ENCODE measurements around the gene MIS18A.

Gene MIS18A

GRCh38 chr21:32249511-32250280 lies 29.2 kb downstream of the MIS18A start:
- DNase-seq: no peak

DNA sequence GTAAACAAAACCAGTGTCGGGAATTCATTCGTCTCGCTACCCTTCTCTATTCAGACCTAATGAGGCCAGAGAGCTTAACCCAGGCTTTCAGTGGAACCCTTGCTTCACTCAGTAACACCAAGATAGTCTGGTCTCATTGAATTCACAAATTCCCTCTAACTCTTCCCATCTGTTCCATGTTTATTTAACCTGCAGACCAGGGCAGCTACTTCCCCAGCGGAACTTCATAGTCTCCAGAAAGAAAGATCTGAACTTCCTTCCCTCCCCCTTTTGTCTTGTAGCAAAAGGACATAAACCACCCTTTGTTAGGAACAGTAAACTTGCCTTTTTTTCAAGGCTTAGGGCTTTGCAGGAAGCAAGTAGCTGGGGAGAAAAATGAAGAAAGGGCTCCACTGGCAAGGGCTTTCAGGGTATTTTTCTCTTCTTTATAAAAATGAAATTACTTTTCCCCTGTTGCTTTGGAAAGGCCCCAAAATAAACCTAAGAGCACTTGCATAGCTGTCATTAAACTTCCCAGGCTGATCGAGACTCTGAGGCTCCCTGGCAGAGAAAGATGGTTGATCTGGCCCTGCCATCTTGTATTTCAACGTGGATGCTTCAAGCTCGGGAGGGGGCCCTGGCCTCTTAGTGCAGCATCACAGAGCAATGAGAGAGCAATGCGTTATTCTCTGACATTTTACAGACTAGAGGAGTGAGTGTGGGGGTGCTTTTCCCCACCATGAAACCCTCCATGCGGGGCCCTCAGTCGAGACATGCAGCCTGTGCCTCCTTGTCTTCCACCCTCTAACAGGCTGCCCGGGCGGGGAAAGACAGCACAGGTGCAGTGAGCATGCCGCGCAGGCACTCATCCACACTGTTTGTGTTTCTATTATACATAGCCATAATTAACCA lies 30.0 kb downstream of the MIS18A start:
- no peak for DNase-seq

DNA sequence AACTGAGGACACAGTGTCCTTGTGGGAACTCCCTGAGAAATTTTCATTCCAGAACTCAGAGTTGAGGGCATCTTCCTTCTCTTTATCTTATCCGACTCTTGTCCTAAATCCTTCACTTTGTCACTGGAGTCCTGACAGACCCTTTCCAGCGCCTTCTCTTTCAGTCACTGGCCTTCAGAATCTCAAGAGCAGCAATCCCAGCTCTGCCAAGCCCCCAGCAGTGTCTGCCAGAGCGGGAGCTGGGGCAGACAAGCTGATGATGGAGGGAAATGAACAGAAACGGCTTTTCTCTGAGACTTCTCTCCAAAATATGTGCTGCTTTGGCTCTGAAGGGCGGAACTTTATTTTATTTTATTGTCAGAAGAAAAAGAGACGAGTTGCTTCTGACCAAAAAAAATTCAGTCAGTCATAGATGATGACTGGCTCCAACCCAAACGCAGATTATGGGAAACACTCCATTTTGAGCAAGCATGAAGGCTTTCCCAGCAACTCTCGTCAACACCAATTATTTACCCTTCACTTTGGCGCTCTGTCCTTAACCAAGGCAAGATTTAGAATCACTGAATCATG lies 32.2 kb downstream of the MIS18A start:
- no peak for DNase-seq

- DNase-seq: no peak
Observed at GRCh38 chr21:32245971-32246370, 32.9 kb downstream of the MIS18A start.

- no peak for DNase-seq
Observed at GRCh38 chr21:32240851-32241687, 37.8 kb downstream of the MIS18A start.

DNA sequence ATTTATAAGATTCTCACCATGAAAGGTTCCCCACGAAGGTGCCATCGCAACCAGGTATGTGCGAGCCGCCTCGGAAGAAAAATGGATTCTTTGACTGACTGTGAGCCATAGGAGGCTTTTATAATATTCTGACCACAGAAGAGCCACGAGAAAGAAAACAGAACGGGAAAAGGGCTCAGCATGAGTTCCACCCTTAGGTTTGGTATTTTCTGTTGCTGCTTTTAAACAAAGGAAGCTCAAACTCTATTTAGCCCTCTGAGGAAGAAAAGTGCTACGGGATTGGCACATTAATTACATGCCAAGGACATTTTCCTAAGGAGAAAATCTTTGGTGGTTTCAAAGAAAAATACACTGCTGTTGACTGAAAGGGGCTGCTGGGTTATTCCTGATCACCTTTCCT lies 39.3 kb downstream of the MIS18A start:
- DNase-seq: no peak

- DNase-seq: no peak
Observed at GRCh38 chr21:32238063-32238462, 40.8 kb downstream of the MIS18A start.

GRCh38 chr21:32237021-32237420 lies 41.8 kb downstream of the MIS18A start:
- no peak for DNase-seq

DNA sequence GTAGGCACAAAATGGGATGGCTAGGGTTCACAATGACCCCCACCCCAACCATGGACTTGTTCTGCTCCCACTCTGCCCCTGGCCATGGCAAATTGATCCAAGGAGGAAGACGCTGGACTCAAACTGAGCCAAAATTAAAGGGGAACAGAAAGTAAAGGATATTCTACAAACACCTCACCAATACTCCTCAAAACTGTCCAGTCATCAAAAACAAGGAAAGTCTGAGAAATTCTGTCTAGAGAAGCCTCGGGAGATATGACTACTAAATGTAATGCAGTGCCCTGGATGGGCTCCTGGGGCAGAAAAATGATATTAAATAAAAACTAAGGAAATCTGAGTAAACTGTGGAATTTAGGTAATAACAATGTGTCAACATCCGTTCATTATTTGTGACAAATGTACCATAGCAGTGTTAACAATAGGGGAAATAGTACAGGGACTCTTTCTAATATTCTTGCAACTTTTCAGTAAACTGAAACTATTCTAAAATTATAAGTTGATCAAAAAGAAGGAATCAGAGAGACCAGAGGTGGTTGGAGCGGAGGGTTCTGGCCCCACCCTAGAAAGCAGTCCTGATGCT lies 45.0 kb downstream of the MIS18A start:
- DNase-seq: no peak

GRCh38 chr21:32233055-32233546 lies 45.7 kb downstream of the MIS18A start:
- no peak for DNase-seq

DNA sequence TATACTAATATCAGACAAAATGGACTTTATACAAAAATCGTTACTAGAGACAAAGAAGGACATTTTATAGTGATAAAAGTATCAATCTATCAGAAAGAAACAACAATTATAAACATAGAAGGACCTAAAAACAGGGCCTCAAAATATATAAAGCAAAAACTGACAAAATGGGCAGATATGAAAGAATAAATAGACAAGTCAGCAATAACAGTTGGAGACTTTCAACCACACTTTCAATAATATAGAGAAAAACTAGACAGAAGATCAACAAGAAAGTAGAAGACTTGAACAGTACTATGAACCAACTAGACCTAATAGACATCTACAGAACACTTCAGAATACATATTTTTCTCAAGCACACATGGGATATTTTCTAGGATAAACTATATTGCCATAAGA lies 52.4 kb downstream of the MIS18A start:
- DNase-seq: no peak
